GM10266 (cell line): ENCODE measurements around the gene LRBA.

Experiments used
- DNase-seq: peaks from one replicate; pipeline ENCODE4 v3.0.0; 2012; ENCODE audit errors: extremely low spot score
- TF ChIP-seq, protein P1 (sequence below): IDR thresholded peaks from 2 replicates; pipeline ENCODE4 v1.5.1; 2012; ENCODE audit warnings: mild to moderate bottlenecking, low read depth; ENCODE audit not compliant: control insufficient read depth, insufficient read depth; ENCODE audit errors: missing control alignments

Gene LRBA

DNA sequence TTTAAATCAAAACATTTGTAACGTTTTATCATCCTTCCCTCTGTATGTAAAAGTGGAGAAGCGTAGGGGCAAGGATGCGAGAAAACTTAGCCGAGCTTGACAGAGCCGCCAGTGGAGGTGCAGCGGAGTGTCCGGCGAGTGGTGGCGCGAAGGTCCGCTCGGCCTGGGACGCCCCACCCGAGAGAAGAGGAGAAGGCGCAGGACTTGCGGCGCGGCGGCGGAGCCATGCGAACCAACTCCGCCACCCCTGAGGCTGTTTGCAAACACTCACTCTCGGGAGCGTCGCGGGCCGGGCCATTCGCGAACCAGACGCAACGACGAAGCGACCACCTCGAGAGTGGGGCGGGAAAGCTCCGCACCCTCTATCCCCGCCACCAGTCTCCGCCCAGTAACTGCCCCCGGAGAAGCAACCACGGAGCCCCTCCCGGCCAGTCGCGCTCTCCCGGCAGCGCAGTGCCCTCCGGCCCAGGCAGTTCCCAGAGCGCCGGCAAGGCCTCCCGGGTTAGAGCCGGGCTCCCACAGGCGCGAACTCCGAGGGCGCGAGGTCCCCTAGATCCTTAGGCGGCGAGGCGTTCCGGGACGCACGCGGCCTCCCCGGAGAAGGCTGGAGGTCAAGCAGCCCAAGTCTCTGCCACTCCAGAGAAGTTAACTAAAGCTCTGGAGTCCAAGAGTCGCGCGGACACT lies 435.4 kb downstream of the LRBA start:
- DNase-seq, result no peak

DNA sequence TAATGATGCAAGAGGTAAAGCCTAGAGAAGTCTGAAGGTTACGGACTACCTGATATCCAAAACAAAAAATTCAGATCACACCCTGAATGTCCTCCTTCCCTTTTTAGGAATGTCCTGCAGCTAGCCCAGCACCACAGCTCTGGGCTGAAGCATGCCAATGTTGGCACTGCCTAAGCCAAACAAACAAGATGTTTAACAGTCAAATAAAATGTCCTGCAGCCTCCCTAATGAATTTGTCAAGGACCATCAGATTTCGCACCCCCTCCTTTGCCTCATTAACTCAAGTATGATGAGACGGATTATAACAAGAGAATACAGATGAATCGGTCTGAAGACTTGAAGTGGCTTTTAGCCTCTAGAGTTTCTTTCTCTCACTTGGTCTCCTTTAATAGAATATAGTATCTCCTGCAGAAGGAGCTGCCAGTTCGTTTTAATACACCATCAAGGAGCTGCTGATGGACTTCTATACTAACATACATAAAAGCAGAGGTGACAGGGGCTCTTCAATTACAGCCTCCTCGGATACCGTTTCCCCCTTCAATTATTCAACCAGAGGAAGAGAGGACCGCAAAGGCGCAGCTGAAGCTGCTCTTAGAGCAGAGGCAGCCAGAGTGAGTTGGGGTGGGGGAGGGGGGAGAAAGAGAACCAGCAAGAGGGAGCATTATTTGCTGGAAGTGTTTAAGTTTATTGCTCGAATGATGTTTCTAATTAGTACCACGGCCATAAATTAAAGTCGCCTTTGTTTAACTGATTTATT lies 436.2 kb downstream of the LRBA start:
- DNase-seq, result no peak
- TF ChIP-seq, protein P1, sequence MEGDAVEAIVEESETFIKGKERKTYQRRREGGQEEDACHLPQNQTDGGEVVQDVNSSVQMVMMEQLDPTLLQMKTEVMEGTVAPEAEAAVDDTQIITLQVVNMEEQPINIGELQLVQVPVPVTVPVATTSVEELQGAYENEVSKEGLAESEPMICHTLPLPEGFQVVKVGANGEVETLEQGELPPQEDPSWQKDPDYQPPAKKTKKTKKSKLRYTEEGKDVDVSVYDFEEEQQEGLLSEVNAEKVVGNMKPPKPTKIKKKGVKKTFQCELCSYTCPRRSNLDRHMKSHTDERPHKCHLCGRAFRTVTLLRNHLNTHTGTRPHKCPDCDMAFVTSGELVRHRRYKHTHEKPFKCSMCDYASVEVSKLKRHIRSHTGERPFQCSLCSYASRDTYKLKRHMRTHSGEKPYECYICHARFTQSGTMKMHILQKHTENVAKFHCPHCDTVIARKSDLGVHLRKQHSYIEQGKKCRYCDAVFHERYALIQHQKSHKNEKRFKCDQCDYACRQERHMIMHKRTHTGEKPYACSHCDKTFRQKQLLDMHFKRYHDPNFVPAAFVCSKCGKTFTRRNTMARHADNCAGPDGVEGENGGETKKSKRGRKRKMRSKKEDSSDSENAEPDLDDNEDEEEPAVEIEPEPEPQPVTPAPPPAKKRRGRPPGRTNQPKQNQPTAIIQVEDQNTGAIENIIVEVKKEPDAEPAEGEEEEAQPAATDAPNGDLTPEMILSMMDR, result no peak

More for the DNA sequence above, 435.4 kb downstream of the LRBA start:
- TF ChIP-seq, protein P1, result no peak

DNA sequence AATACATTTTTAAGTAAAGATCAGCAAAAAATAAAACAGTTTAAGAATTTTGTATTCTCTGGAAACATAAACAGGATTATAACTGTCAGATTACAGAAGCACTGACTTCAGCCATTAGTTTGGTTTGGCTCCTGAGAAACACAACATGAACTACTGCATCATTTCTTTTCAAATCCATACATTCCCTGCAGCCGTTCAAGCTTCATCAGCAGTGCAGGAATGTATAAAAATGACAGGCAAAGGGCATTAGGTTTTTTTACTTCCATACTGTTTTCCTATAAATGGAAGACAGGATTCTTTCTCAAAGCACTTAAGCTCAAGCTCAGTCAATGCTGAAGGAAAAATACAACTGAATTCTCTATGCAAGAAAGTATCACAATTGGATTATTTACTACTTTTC lies 437.3 kb downstream of the LRBA start:
- TF ChIP-seq, protein P1, result no peak
- DNase-seq, result no peak

DNA sequence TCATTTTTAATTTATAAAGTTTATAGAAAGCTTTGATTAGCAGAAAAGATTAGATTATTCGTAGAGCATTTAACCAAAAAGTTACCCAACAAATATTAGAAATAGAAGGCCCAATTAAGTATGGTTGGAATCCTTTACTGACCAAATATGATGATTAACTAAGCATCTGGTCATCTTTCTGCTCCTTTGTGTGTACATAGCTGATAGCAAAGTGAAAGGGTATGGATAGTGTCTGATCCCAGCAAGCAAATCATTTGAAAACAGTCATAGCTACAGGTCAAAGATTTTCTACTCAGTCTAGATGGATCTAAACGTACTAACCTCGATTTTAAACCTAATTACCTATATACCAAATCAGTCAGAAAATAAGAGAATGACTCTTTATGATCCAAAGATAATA lies 440.4 kb downstream of the LRBA start:
- no peak for DNase-seq
- TF ChIP-seq, protein P1, result no peak

DNA sequence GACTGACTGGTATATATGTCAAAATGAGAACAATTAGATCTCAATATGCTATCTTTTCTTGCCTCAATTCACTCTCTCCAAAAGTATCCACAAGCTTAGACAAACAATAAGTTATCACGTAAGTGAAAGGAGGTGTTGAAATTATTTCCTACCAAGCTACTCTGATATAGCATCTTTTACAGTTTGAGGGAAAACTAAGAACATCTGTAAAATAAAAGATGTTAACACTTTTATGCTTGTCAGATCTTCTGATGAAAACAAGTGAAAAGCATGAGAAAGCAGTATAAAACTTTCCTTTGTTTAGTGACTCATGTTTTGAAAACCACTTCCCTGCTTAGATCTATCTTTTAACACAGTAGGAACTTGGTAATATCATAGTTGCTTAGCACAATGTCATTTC lies 441.6 kb downstream of the LRBA start:
- TF ChIP-seq, protein P1, result no peak
- no peak for DNase-seq

DNA sequence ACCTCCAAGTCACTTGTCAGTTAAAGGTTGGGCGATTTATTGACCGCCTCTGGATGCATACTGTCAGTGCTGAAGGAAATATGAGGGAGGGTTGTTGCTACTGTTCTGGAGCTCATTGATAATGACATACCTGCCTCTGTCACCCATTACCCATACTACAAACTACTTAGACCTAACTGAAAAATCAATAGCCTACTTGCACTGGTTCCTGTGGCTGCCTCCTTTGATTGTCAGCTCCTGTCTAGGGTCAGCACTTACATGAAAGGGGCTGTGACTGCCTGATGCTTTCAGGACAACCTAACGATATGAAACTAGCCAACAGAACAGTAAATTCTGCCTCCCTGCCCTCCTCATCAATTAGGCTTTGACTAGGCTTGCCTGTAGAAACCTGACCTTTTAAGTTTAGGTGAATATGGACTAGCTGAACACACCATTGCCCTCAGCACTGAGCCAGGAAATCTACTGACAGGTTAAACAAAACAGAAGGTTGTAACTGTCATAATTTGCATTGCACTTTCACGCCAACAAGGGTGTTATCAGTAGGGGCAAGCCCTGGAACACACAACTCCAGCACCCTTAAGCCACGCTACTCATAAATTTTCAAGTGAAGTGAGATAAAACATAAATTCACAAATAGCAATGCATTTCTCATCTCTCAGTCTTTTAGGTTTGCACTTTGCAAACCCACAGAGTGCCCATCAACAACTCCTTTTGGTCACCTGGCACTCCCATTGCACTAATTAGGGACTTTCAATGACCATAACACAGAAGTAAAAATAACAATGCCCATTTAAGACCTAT lies 442.2 kb downstream of the LRBA start:
- TF ChIP-seq, protein P1, result no peak
- no peak for DNase-seq
